GM19239 (cell line): Measurements from ENCODE around the gene RAB1B.
"Not testable (repeated sequence)": the region's sequence is repeated elsewhere in the genome, so short reads cannot be mapped to it uniquely, and the experiment has no call there.

ENCODE experiments used
- DNase-seq: peaks from one replicate; pipeline ENCODE4 v3.0.0; 2011; ENCODE audit warnings: low spot score; ENCODE audit not compliant: insufficient read length
- FAIRE-seq: peaks from 2 replicates; lab custom pipeline; 2011; peaks lifted over from hg19 to GRCh38; lab: Jason Lieb, UNC

The RAB1B gene

GRCh38 chr11:66316849-66317251 lies 48.4 kb downstream of the RAB1B start, which contains the start of gene CD248:
CD248 (minus strand) TSS chr11:66317044; CDS start chr11:66317027, 17 bp downstream.
- no peak for DNase-seq
- no peak for FAIRE-seq

- DNase-seq, result no peak
Measured at GRCh38 chr11:66317322-66317722, 48.9 kb downstream of the RAB1B start.

GRCh38 chr11:66317723-66318599 lies 49.5 kb downstream of the RAB1B start:
- FAIRE-seq, result peak; percentile 77
- DNase-seq, result no peak

More at GRCh38 chr11:66317322-66317722, 48.9 kb downstream of the RAB1B start:
- FAIRE-seq, result no peak

- no peak for DNase-seq
- FAIRE-seq, result no peak
Measured at GRCh38 chr11:66318600-66318970, 50.1 kb downstream of the RAB1B start.

GRCh38 chr11:66320289-66320688 lies 51.9 kb downstream of the RAB1B start:
- DNase-seq, FAIRE-seq: not testable (repeated sequence)

- FAIRE-seq, DNase-seq: not testable (repeated sequence)
Measured at GRCh38 chr11:66320748-66321147, 52.3 kb downstream of the RAB1B start.

- FAIRE-seq, result no peak
Measured at GRCh38 chr11:66321606-66322005, 53.2 kb downstream of the RAB1B start.

GRCh38 chr11:66322732-66323427 lies 54.4 kb downstream of the RAB1B start:
- DNase-seq (no peak), FAIRE-seq (no peak)

More at GRCh38 chr11:66321606-66322005, 53.2 kb downstream of the RAB1B start:
- DNase-seq, result no peak

- no peak for FAIRE-seq
Measured at GRCh38 chr11:66323684-66324083, 55.2 kb downstream of the RAB1B start.

GRCh38 chr11:66324664-66325063 lies 56.2 kb downstream of the RAB1B start:
- FAIRE-seq (no peak), DNase-seq (no peak)

More at GRCh38 chr11:66323684-66324083, 55.2 kb downstream of the RAB1B start:
- DNase-seq, result no peak

- FAIRE-seq (no peak), DNase-seq (no peak)
Measured at GRCh38 chr11:66325263-66325671, 56.8 kb downstream of the RAB1B start.

- FAIRE-seq (no peak), DNase-seq (no peak)
Measured at GRCh38 chr11:66326261-66327111, 58.0 kb downstream of the RAB1B start.
